COLO668 (cell line): Measurements from ENCODE around the gene PCDHGA8.
"Not testable (repeated sequence)": the region's sequence is repeated elsewhere in the genome, so short reads cannot be mapped to it uniquely, and the experiment has no call there.

Source experiments
- DNase-seq: peaks from one replicate; lab custom pipeline; 2025; ENCODE audit not compliant: unreplicated experiment; lab: John Stamatoyannopoulos, UW

Gene PCDHGA8

GRCh38 chr5:141430332-141431113 lies 38.1 kb downstream of the PCDHGA8 start, which contains the start of gene PCDHGA12:
Gene PCDHGA12 (plus strand): TSS chr5:141430507. CDS start chr5:141430760, 253 bp downstream.
- DNase-seq: no peak

- no peak for DNase-seq
Measured at GRCh38 chr5:141431286-141431685, 38.9 kb downstream of the PCDHGA8 start.

GRCh38 chr5:141432308-141432707 lies 39.9 kb downstream of the PCDHGA8 start:
- DNase-seq: not testable (repeated sequence)

GRCh38 chr5:141432726-141433125 lies 40.3 kb downstream of the PCDHGA8 start:
- DNase-seq: not testable (repeated sequence)

- DNase-seq: no peak
Measured at GRCh38 chr5:141434006-141434405, 41.6 kb downstream of the PCDHGA8 start.

- no peak for DNase-seq
Measured at GRCh38 chr5:141437221-141437620, 44.8 kb downstream of the PCDHGA8 start.

- DNase-seq: no peak
Measured at GRCh38 chr5:141439411-141440141, 47.1 kb downstream of the PCDHGA8 start.

- DNase-seq: no peak
Measured at GRCh38 chr5:141440341-141440740, 47.9 kb downstream of the PCDHGA8 start.

GRCh38 chr5:141441571-141442170 lies 49.2 kb downstream of the PCDHGA8 start:
- DNase-seq: no peak
